GM19395 (cell line): ENCODE measurements around the gene SPR.

Experiments
- ATAC-seq: cut with Tn5 transposase; IDR thresholded peaks from one replicate; pipeline ENCODE4 v1.9.1; 2021; ENCODE audit warnings: mild to moderate bottlenecking, moderate library complexity; ENCODE audit not compliant: unreplicated experiment

The SPR gene

GRCh38 chr2:72929010-72929409 is 41.8 kb downstream of the SPR start:
- ATAC-seq = no peak

GRCh38 chr2:72931280-72931910 is 44.2 kb downstream of the SPR start:
- ATAC-seq = no peak

- ATAC-seq = no peak
Observed at GRCh38 chr2:72932045-72932740, 45.0 kb downstream of the SPR start.

- no peak for ATAC-seq
Observed at GRCh38 chr2:72932805-72933204, 45.6 kb downstream of the SPR start.

GRCh38 chr2:72933207-72933606 is 46.0 kb downstream of the SPR start:
- ATAC-seq = no peak

GRCh38 chr2:72933646-72934151 is 46.5 kb downstream of the SPR start:
- ATAC-seq = no peak

GRCh38 chr2:72934683-72935610 is 47.7 kb downstream of the SPR start:
- ATAC-seq = peak; percentile 50

- no peak for ATAC-seq
Observed at GRCh38 chr2:72935611-72935957, 48.4 kb downstream of the SPR start.

- no peak for ATAC-seq
Observed at GRCh38 chr2:72936660-72937355, 49.6 kb downstream of the SPR start.

GRCh38 chr2:72937356-72937669 is 50.1 kb downstream of the SPR start:
- ATAC-seq = no peak

- no peak for ATAC-seq
Observed at GRCh38 chr2:72938455-72938854, 51.2 kb downstream of the SPR start.

GRCh38 chr2:72940361-72940760 is 53.2 kb downstream of the SPR start:
- ATAC-seq = no peak

- no peak for ATAC-seq
Observed at GRCh38 chr2:72940786-72941185, 53.6 kb downstream of the SPR start.
